Stimulated activated CD4-positive, alpha-beta T cell treated with anti-CD3 and anti-CD28 coated beads, Interleukin-1b, Interleukin-23, amount 100 ng/mL, for 24 hours (primary cell): Measurements from ENCODE around the gene KATNB1.
A peak's percentile ranks its signal among the peaks of the same experiment; 100 is the strongest.
"Not testable (repeated sequence)": the region's sequence is repeated elsewhere in the genome, so short reads cannot be mapped to it uniquely, and the experiment has no call there.

ENCODE experiments used
- DNase-seq, 4 experiments: peaks; one replicate each; pipeline ENCODE4 v3.0.0-alpha.2; 2020; ENCODE audit warnings: low read depth in 4 of 4, low spot score in 1 of 4

The KATNB1 gene

GRCh38 chr16:57788951-57789350 lies 53.4 kb downstream of the KATNB1 start:
- DNase-seq: no peak

- DNase-seq: no peak
Observed at GRCh38 chr16:57791195-57791892, 55.8 kb downstream of the KATNB1 start.

GRCh38 chr16:57791893-57792461 lies 56.4 kb downstream of the KATNB1 start:
- no peak for DNase-seq

GRCh38 chr16:57794849-57795430 lies 59.4 kb downstream of the KATNB1 start:
- no peak for DNase-seq

- no peak for DNase-seq
Observed at GRCh38 chr16:57795431-57795878, 59.9 kb downstream of the KATNB1 start.

- DNase-seq: not testable (repeated sequence)
Observed at GRCh38 chr16:57796014-57796413, 60.4 kb downstream of the KATNB1 start.

GRCh38 chr16:57797216-57797525 lies 61.6 kb downstream of the KATNB1 start:
- DNase-seq: no peak

- no peak for DNase-seq
Observed at GRCh38 chr16:57797526-57798266, 62.1 kb downstream of the KATNB1 start.

GRCh38 chr16:57798267-57798810 lies 62.8 kb downstream of the KATNB1 start:
- no peak for DNase-seq

- no peak for DNase-seq
Observed at GRCh38 chr16:57798953-57799599, 63.5 kb downstream of the KATNB1 start.

GRCh38 chr16:57799600-57800199 lies 64.1 kb downstream of the KATNB1 start:
- no peak for DNase-seq

- no peak for DNase-seq
Observed at GRCh38 chr16:57800200-57801097, 64.9 kb downstream of the KATNB1 start.

- no peak for DNase-seq
Observed at GRCh38 chr16:57801098-57801808, 65.7 kb downstream of the KATNB1 start.

- DNase-seq: no peak
Observed at GRCh38 chr16:57801809-57802340, 66.3 kb downstream of the KATNB1 start.

GRCh38 chr16:57802341-57803133 lies 67.0 kb downstream of the KATNB1 start, which contains the start of gene KIFC3:
Gene KIFC3 (minus strand): TSS chr16:57802491. CDS start chr16:57798243, 4,248 bp downstream.
- peak; percentile 15 to 62 (median 36) for DNase-seq

- no peak for DNase-seq
Observed at GRCh38 chr16:57803134-57803990, 67.8 kb downstream of the KATNB1 start.
